Transverse colon (tissue), 4 donors: Measurements from ENCODE around the gene CTCF.

Source experiments
- EP300 ChIP-seq: sonication (generic); formaldehyde crosslinking; IDR thresholded peaks from one replicate; pipeline ENCODE4 v1.6.1; 2017; ENCODE audit warnings: antibody characterized with exemption, low read depth
- POLR2A ChIP-seq: fragments of 450-650 bp; IDR thresholded peaks from one replicate; pipeline ENCODE4 v1.6.1; 2016; ENCODE audit warnings: antibody characterized with exemption, mild to moderate bottlenecking, moderate library complexity
- POLR2AphosphoS5 ChIP-seq, 3 donors: sonication (generic); formaldehyde crosslinking; IDR thresholded peaks; one replicate each; pipeline ENCODE4 v1.6.1; 2016; ENCODE audit warnings: antibody characterized with exemption in 3 of 3
- TF ChIP-seq, protein P1 (sequence below), 5 experiments: fragments of 200-600 bp in 3 of 5; fragments of 450-650 bp in 2 of 5; sonication (generic) in 3 of 5; IDR thresholded peaks; 1 replicate in 2 of 5; 2 replicates in 3 of 5; pipeline ENCODE4 v1.5.1; 2016 to 2017; ENCODE audit warnings: antibody characterized with exemption in 5 of 5, inconsistent platforms in 3 of 5, mild to moderate bottlenecking in 2 of 5, moderate library complexity in 1 of 5

DNA sequence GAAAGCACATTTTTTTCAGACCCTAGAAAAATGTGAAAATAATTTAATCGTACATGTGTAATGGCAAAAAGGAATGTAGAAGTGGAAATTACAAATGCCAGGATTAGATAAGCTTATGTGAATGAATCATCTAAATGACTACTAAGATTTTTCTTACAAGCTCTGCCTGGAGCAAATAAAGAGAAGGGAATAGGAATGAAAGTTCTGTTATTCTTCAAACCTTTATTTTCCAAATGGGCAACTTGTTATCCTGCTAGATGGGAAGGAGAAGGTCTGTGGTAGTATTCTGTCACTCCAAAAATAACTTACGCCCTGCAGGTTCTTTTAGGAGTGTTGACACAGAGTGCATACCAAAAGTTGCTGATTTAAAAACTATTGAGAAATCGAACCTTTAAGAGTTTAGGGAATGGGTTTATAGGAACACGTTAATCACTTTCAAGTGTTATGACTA, 9.7 kb downstream of the CTCF start:
- TF ChIP-seq, protein P1, sequence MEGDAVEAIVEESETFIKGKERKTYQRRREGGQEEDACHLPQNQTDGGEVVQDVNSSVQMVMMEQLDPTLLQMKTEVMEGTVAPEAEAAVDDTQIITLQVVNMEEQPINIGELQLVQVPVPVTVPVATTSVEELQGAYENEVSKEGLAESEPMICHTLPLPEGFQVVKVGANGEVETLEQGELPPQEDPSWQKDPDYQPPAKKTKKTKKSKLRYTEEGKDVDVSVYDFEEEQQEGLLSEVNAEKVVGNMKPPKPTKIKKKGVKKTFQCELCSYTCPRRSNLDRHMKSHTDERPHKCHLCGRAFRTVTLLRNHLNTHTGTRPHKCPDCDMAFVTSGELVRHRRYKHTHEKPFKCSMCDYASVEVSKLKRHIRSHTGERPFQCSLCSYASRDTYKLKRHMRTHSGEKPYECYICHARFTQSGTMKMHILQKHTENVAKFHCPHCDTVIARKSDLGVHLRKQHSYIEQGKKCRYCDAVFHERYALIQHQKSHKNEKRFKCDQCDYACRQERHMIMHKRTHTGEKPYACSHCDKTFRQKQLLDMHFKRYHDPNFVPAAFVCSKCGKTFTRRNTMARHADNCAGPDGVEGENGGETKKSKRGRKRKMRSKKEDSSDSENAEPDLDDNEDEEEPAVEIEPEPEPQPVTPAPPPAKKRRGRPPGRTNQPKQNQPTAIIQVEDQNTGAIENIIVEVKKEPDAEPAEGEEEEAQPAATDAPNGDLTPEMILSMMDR (IDR thresholded peaks at IDR 0.05), result no peak
- TF ChIP-seq POLR2A (no peak), POLR2AphosphoS5 (IDR thresholded peaks at IDR 0.05) (no peak), EP300 (no peak)
